MG63 (cell line): ENCODE results near the gene ZC2HC1C. TPM values are rescaled to one million over a fixed set of nuclear protein-coding genes. Genes with fewer than 3 reads are reported as not detected.

ENCODE experiments used
- DNase-seq: peaks from one replicate; pipeline ENCODE4 v3.0.0-alpha.2; 2020
- H3K27me3 ChIP-seq: fragments of 250-450 bp; sonication (Bioruptor Pico); 2 replicates; pipeline ENCODE4 v1.5.1; 2020; ENCODE audit warnings: mild to moderate bottlenecking, moderate library complexity
- H3K36me3 ChIP-seq: fragments of 250-450 bp; sonication (Bioruptor Pico); 2 replicates; pipeline ENCODE4 v1.5.1; 2020; ENCODE audit warnings: mild to moderate bottlenecking, moderate library complexity
- H3K4me3 ChIP-seq: fragments of 250-450 bp; sonication (Bioruptor Pico); 2 replicates; pipeline ENCODE4 v1.5.1; 2020; ENCODE audit warnings: mild to moderate bottlenecking, moderate library complexity
- H3K9me3 ChIP-seq: fragments of 250-450 bp; sonication (Bioruptor Pico); 2 replicates; pipeline ENCODE4 v1.5.1; 2020; ENCODE audit warnings: mild to moderate bottlenecking, moderate library complexity
- total RNA-seq: library from RNA; depleted of rRNA; stranded (reverse); fragments of >200 nt; shearing (Covaris generic); gene quantifications from 2 replicates; pipeline ENCODE4 v1.2.3, GENCODE V29; 2014; ENCODE audit warnings: low replicate concordance

ZC2HC1C gene
- total RNA-seq, 1 experiment from 2014 or later: not detected

DNA sequence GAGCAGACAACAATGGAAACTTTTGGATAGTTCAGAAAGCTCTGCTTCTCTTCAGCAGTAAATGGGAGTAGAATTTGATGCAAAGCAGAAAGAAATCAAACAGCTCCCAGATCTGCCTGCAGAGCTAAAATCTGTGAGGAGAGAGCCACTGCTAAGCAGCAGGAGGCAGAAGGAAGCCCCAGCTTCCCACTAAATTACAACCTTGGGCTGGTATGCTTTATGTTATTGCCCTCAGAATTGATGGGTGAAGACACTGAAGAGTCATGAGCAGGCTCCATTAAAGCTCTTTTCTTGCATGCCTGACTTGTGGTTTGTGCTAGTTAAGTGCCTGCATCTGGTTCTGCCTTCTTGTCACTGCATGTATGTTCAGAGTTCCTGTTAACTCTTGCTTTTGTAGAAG, 8.4 kb downstream of the ZC2HC1C start:
- Histone ChIP-seq H3K4me3 (no peak overlapping the region), H3K36me3 (no peaks in the 10 kb centered on the region), H3K9me3 (no peaks in the 10 kb centered on the region), H3K27me3 (no peaks in the 10 kb centered on the region)
- no peak for DNase-seq

DNA sequence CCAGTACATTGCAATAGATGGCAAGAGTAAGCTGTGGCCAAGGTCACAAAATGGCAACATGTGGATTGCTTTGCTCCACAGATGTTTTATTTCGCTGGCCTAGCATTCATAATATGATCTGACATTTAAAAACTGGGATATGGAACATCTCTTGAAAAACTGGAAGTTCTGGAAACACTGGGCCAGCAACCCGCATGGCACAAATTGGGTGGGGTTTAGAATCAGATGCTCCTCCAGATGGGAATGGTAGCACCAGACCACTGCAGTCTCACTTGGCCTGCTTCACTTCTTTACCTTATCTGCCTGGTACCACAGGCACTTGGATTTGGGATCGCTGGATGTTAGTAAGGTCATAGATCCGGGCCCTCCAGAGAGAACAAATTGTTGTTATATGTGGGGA, 10.1 kb downstream of the ZC2HC1C start:
- no peaks in the 10 kb centered on the region; the same call in 1 of the 2 replicates for H3K36me3 ChIP-seq
- H3K27me3 ChIP-seq: no peaks in the 10 kb centered on the region
- DNase-seq: no peak
- no peak overlapping the region for H3K4me3 ChIP-seq
- H3K9me3 ChIP-seq: no peaks in the 10 kb centered on the region

DNA sequence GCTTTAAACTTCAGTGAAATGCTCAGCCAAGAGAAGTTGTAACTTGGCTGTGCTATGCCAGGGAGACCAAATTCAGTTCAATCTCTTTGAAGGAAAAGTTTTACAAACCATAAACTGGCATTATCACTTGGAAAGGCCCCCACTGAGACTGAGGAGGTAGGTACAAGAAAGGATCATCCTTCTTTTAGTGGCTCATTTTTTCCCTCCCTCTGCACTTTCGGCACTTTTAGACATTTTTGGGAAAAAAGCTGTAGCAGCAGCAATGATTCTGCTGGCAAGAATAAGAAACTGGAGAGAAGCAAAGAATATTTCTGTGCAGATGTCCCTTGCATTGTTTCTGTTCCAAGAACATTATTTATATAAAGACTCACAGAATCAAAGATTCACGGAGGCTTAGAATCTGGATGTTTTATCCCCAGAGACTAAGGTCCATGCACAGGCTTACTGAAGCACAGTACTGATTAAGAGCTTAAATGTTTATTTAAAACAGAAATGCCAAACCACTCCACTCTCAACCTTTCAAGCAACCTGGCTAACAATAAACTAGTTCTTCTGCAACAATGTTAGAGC, 12.3 kb downstream of the ZC2HC1C start:
- no peak for DNase-seq
- H3K36me3 ChIP-seq: peaks cover 4% of the 10 kb centered on the region
- H3K4me3 ChIP-seq: no peak overlapping the region
- no peaks in the 10 kb centered on the region for H3K9me3 ChIP-seq
- no peaks in the 10 kb centered on the region for H3K27me3 ChIP-seq

DNA sequence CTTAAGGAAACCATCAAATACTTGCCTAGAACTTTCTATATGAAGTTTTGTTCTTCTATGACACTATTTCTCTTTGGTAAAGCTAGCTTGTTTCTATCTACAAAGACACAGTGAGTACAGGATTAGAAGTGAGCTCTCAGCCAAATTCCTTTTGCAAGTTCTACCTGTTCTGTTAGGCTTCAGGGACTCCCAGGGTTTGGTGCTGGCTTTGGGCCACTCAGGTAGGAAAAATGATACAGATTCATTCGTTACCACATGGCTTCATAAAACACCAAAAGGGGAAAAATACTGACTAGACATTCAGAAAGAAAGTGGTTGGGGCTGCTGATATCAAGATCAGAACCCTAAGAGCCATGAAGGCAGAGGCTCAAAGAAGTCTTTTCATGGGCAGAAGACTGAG, 13.8 kb downstream of the ZC2HC1C start:
- Histone ChIP-seq H3K4me3 (no peak overlapping the region), H3K36me3 (peaks cover 15% of the 10 kb centered on the region), H3K27me3 (no peaks in the 10 kb centered on the region), H3K9me3 (no peaks in the 10 kb centered on the region)
- no peak for DNase-seq

DNA sequence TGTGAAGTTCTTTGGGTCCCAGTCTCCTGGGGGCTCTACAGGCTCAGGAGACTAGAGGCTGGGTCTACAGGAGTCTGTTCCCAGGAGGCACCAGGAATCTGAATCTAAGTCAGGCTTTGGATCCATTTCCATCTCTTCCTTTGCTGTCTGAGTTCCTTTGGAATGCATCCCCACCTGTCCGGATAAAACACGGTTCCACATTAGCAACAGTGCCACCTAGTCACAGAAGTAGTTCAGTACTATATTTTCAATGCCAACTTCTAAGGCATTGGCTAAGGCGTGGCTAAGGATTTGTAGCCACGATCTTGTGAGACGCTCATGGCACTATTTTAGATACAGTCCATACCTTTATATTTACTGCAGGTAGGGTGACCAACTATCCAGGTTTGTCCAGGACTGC, 15.1 kb downstream of the ZC2HC1C start:
- no peaks in the 10 kb centered on the region for H3K27me3 ChIP-seq
- peaks cover 17% of the 10 kb centered on the region for H3K36me3 ChIP-seq
- H3K9me3 ChIP-seq: no peaks in the 10 kb centered on the region
- DNase-seq: no peak
- no peak overlapping the region for H3K4me3 ChIP-seq

DNA sequence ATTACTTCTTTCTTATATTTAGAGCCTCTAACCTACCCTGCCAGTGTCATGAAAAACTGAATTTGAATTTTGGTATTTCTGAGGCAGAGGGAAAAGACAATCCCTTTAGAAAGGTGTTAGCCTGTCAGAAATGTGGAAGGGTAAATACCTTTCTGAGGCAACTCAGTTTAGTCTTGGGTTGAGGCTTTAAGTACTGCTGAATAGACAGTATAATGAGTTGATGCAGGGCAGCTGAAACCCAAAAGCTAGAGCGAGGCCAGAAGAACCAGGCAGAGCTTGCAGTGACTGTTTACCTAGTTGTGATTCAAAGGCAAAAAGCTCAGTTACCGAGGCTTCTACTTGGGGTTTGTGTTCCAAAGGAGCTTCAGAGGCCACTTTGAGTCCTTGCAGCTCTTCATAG, 18.7 kb downstream of the ZC2HC1C start:
- Histone ChIP-seq H3K9me3 (no peaks in the 10 kb centered on the region), H3K4me3 (no peak overlapping the region), H3K36me3 (peaks cover 17% of the 10 kb centered on the region), H3K27me3 (no peaks in the 10 kb centered on the region)
- no peak for DNase-seq

DNA sequence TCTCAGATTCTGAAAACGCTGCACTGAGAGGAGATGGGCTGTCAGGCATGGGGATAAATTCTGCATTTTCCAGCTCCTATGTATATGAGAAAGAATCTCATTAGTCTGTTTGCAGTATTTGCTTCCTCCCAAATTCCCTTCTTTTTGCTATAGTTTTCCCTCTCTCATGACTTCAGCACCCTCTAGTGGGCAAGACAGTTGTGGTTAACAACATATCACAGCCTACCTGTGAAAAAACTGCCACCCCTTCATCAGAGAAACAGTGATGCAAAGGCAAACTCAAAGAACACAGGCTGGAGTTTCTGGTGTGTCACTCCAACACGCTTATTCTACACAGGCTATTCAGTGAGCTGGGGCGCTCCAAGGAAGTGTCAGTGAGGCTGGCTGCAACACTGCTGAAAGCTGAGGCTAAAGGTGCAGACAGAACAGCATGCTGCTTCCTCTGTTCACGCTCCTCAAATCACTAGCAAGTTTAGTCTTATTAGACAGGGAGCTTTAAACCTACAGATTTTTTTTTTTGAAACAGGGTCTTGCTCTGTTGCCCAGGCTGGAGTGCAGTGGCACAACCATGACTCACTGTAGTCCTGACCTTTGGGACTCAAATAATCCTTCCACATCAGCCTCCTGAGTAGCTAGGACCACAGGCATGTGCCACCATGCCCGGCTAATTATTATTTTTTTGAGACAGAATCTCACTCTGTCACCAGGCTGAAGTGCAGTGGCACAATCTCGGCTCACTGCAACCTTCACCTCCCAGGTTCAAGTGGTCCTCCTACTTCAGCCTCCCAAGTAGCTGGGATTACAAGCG, 19.3 kb downstream of the ZC2HC1C start:
- DNase-seq: no peak
- H3K4me3 ChIP-seq: no peak overlapping the region
- no peaks in the 10 kb centered on the region for H3K9me3 ChIP-seq
- H3K36me3 ChIP-seq: peaks cover 18% of the 10 kb centered on the region
- H3K27me3 ChIP-seq: no peaks in the 10 kb centered on the region

DNA sequence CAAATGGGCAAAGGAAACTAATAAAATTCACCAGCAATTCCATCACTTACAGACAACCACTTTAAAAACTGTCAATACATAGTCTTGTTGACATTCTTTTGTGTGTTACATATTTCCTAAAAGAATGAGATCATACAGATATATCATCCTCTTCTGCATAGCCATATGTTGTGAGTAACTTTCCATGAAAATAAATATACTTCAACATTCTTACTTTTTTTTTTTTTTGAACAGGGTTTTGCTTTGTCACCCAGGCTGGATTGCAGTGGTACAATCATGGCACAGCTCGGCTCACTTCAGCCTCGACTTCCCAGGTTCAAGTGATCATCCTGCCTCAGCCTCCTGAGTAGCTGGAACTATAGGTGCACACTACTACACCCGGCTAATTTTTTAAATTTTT, 20.9 kb downstream of the ZC2HC1C start:
- no peak for DNase-seq
- no peaks in the 10 kb centered on the region for H3K9me3 ChIP-seq
- H3K4me3 ChIP-seq: no peak overlapping the region
- peaks cover 27% of the 10 kb centered on the region for H3K36me3 ChIP-seq
- H3K27me3 ChIP-seq: no peaks in the 10 kb centered on the region

DNA sequence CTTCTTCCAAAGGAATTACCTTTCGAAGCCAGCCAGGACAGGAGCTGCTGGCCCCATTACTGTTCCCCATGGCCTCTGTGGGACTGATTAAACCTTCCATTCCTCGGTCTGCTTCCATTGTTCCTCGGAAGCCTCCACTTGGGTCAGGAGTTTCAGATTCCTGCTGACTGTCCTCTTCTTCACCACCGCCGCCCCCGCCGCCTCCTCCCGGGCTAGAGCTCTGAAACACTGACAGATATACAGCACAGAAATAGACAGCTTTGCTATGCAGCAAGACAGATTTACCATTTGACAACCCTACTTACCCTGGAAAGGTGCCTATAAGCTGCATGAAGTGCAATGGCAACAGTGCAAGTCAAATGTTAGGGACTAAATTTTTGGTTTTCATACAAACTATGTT, 21.8 kb downstream of the ZC2HC1C start:
- no peak overlapping the region for H3K4me3 ChIP-seq
- no peaks in the 10 kb centered on the region for H3K9me3 ChIP-seq
- DNase-seq: no peak
- H3K27me3 ChIP-seq: no peaks in the 10 kb centered on the region
- peaks cover 28% of the 10 kb centered on the region for H3K36me3 ChIP-seq

DNA sequence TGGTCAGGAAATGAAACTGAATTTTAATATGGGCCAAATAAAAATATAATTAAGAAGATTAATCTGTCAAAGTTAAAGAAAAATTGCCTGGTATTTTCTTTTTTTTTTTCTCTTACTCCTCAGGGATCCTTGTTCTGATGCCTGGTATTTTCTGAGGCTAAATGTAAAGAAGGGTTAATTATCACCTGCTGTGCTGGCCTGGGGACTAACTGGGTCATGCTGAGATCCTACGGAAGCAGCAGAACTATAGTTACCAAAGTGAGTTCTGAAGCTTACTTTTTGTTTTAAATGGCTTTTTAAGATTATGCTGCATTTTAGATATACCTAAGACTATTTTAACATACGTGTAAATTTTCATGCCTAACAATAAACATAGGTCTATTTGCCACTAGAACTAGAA, 23.3 kb downstream of the ZC2HC1C start:
- Histone ChIP-seq H3K27me3 (no peaks in the 10 kb centered on the region), H3K4me3 (no peak overlapping the region), H3K36me3 (peaks cover 27% of the 10 kb centered on the region), H3K9me3 (no peaks in the 10 kb centered on the region)
- no peak for DNase-seq

DNA sequence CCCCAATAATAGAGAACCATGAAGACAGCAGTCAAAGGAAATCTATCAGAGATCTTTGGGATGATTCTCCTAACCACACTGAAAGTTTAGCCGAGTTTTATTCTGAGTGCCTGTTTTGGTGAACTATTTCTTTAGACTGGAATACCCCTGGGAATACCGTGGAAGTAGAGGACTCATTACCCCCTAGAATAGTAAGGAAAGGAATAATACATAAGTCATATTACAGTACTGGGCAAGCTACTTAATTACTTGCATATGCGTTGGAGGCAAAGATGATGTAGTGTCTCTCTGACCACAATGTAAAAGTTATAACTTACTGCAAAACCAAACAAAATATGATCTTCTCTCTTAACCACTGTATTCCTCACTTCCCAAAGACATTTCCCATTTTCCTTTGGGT, 25.5 kb downstream of the ZC2HC1C start:
- Histone ChIP-seq H3K4me3 (no peak overlapping the region), H3K9me3 (no peaks in the 10 kb centered on the region), H3K36me3 (peaks cover 20% of the 10 kb centered on the region), H3K27me3 (no peaks in the 10 kb centered on the region)
- no peak for DNase-seq

DNA sequence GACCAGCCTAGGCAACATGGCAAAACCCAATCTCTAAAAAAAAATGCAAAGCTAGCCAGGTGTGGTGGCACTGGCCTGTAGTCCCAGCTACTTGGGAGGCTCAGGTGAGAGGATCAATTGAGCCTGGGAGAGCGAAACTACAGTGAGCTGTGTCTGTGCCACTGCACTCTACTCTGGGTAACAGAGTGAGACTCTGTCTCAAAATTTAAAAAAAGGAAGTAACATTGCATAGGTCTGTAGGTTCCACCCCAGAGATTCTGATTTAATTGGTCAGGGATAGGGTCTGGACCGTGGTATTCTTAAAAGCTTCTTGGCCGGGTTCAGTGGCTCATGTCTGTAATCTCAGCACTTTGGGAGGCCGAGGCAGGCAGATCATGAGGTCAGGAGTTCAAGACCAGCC, 26.2 kb downstream of the ZC2HC1C start:
- Histone ChIP-seq H3K4me3 (no peak overlapping the region), H3K36me3 (peaks cover 20% of the 10 kb centered on the region)
- no peak for DNase-seq

DNA sequence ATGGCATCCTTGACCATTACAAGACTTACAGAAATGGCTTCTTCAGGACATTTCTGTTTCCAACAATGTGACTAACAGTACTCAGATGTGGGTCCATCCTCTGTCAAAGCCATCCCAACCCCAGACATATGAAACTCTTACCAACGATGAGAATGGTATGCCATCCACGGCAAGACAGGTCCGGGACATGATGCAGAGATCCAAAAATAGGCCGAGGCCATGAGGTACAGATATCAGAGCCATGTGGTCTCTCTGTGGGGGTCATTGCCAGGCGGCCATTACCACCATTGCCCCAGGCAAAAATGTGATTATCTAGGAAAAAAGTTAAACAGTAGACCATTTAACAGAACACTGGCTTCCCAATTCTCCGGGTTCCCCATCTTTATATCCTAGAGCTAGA, 27.5 kb downstream of the ZC2HC1C start:
- Histone ChIP-seq H3K4me3 (no peak overlapping the region), H3K27me3 (no peaks in the 10 kb centered on the region), H3K36me3 (peaks cover 20% of the 10 kb centered on the region), H3K9me3 (no peaks in the 10 kb centered on the region)
- no peak for DNase-seq

More for the DNA sequence above, 26.2 kb downstream of the ZC2HC1C start:
- Histone ChIP-seq H3K9me3 (no peaks in the 10 kb centered on the region), H3K27me3 (no peaks in the 10 kb centered on the region)

DNA sequence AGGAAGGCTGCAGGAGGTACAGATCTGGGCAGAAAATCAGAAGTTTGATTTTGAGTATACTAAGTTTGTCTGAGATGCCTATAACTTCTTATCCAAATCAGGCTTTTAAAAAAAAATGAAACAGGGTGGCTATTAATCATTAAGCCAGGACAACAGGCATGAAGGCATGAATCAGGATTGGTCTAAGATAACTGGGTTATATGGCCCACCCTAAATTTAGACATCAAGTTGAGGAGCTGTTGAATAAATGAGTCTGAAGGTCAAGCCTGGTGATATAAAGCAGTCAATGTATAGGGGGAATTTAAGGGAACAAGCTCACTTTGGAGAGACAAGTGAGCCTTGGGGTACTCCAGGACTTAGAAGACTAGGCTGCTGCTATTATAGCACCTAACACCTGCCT, 28.8 kb downstream of the ZC2HC1C start:
- Histone ChIP-seq H3K27me3 (no peaks in the 10 kb centered on the region), H3K9me3 (no peaks in the 10 kb centered on the region), H3K4me3 (no peak overlapping the region), H3K36me3 (peaks cover 20% of the 10 kb centered on the region)
- no peak for DNase-seq

DNA sequence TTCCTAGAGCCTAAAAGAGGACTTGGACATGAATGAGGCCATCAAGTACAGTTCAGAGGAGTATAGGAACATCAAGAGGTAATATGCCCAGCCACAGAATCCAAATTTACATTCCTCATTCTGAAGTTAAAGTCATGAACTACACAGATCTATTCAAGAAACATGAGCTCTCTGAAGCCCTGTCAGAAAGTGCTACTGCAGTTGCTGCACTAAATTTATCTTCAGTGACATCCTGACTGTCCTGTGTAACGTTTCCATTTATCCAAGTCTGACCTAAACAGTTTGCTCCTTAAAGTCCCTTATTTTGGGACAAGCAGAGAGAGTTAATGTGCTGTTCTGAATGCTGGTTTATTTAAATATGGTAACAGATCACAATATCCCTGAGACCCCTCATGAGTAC, 29.2 kb downstream of the ZC2HC1C start:
- H3K4me3 ChIP-seq: no peak overlapping the region
- no peak for DNase-seq
- H3K9me3 ChIP-seq: no peaks in the 10 kb centered on the region
- no peaks in the 10 kb centered on the region for H3K27me3 ChIP-seq
- peaks cover 19% of the 10 kb centered on the region for H3K36me3 ChIP-seq

DNA sequence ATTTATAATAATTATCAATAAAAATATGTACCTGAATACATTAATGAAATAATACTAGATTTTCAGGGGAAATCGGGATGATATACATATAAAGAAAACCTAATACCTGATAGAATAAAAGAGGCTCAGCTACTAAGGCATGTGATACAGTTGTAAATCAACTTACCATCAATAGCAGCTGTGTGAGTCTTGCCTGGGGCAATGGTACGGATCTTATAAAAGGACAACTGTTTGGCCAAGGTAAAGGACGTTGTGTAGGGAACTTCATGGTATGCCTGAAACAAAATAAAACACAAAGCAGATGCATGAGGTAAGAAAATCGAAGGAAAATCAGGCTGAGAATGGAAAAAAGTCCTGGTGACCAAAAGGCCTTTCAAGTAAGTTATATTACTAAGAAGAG, 32.0 kb downstream of the ZC2HC1C start:
- Histone ChIP-seq H3K4me3 (no peak overlapping the region), H3K27me3 (no peaks in the 10 kb centered on the region), H3K9me3 (no peaks in the 10 kb centered on the region), H3K36me3 (peaks cover 9% of the 10 kb centered on the region)
- DNase-seq: no peak

DNA sequence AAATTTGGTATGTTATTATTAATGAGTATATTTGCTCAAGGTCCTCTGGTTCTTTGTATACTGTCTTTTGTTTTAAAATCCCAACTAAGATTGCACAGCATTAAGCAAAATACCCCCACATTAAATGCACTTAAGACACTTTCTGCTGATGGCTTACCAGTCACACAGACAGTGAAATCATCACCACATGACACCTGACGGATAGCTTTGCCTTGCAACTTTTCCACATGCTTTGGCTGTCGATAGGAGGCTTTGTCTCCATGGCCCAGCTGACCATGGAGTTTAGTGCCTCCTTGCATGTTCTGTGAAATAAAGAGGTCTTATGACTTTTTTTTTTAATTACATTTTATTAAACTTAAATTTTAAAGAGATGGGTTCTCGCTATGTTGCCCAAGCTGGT, 37.7 kb downstream of the ZC2HC1C start:
- DNase-seq: no peak
- H3K27me3 ChIP-seq: no peaks in the 10 kb centered on the region
- peaks cover 16% of the 10 kb centered on the region for H3K36me3 ChIP-seq

DNA sequence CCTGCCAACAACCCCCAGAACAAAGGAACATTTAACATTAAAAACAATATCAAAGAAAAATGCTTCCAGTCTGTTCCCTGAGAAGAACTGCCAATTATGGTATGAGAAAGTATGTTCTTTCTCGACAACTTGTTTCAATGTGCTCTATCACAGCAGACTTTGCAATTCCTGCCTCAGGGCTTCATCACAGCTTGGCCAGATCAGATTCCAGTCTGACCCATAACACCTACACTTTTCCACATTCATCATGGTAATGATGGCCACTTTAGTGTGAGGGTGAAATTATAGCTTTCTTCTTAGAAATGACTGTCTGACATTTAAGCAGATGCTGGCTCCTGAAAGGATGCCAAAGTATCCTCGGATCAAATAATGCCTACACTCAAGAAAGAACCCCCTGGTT, 40.4 kb downstream of the ZC2HC1C start:
- H3K9me3 ChIP-seq: no peaks in the 10 kb centered on the region
- no peaks in the 10 kb centered on the region for H3K27me3 ChIP-seq
- no peak overlapping the region for H3K4me3 ChIP-seq
- peaks cover 16% of the 10 kb centered on the region for H3K36me3 ChIP-seq
- DNase-seq: no peak

More for the DNA sequence above, 37.7 kb downstream of the ZC2HC1C start:
- no peak overlapping the region for H3K4me3 ChIP-seq
- no peaks in the 10 kb centered on the region for H3K9me3 ChIP-seq
